ENCODE results near the gene LGALS9C.
"Not testable (repeated sequence)": the region's sequence is repeated elsewhere in the genome, so short reads cannot be mapped to it uniquely, and the experiment has no call there.

Gene LGALS9C

DNA sequence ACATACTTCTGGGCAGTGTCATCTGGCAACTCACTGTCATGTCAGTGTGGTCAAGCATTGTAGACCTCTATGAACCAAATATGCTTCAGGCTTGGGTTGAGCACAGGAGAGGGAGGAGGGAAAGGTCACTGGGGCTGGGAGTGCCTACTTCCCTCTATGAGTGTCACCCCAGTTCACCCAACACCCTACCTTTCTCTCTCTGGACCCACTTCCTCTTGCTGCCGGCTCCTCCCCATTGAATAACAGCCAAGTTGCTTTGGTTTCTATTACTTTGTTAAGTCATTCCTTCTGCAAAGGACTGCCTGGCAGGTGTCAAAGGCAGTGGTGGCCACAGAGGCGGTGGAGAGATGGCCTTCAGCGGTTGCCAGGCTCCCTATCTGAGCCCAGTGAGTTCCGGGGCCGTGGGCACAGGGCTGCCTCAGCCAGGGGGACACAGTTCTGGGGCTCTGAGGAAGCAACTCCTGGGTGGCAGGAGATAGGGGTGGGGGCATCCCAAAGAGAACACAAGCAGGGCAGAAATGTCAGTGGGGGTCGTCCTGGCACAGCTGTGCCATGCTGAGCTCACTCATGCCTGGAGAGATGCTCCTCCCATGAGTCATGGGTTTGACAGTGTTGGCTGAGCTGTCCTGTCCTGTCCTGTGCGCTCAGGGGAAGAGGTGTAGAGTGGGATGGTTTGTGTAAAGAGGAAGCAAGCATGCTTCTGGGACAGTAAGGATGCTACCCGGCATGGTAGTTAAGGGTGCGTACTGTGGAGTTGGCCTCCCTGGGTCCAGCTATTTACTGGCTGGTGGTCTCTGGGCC is at the start of gene LGALS9C:
Gene LGALS9C (plus strand): TSS at position 282 of the 801 bp plus-strand sequence. CDS start 66 bp downstream, at position 348.
- not testable (repeated sequence) for DNase-seq

- DNase-seq, result not testable (repeated sequence)
Observed at GRCh38 chr17:18432206-18432605, 44.4 kb upstream of the LGALS9C start.

DNA sequence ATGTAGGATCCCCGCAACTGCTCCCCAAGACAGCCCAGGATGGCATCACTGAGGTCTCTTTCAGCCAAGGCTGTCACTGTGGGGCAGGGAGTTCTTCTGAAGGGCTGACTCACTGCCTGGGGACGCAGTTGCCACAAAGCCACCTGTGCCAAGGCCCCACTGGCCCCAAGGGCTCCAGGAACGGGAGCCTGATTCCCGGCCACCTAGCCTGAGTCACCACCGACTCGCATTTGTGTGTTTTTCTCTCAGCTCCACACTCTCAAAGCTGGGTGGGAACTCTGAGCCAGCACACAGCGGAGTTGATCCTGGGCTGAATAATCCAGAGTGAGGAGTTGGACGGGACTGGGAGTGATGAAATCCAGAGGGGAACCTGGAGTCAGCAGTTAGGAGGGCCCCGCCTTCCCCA is 37.1 kb upstream of the LGALS9C start:
- DNase-seq, result not testable (repeated sequence)

DNA sequence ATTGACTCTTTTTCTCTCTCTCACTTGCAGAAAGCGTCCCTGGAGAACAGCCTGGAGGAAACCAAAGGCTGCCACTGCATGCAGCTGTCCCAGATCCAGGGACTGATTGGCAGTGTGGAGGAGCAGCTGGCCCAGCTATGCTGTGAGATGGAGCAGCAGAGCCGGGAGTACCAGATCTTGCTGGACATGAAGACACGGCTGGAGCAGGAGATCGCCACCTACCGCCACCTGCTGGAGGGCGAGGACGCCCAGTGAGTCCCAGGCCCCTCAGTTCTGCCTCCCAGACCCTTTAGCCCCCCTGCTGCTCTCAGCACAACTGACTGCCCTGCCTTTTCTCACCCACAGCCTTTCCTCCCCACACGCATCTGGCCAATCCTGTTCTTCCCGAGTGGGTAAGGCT is 34.5 kb upstream of the LGALS9C start:
- peak; percentile 24 for DNase-seq

- DNase-seq, result not testable (repeated sequence)
Observed at GRCh38 chr17:18442532-18442931, 34.1 kb upstream of the LGALS9C start.

DNA sequence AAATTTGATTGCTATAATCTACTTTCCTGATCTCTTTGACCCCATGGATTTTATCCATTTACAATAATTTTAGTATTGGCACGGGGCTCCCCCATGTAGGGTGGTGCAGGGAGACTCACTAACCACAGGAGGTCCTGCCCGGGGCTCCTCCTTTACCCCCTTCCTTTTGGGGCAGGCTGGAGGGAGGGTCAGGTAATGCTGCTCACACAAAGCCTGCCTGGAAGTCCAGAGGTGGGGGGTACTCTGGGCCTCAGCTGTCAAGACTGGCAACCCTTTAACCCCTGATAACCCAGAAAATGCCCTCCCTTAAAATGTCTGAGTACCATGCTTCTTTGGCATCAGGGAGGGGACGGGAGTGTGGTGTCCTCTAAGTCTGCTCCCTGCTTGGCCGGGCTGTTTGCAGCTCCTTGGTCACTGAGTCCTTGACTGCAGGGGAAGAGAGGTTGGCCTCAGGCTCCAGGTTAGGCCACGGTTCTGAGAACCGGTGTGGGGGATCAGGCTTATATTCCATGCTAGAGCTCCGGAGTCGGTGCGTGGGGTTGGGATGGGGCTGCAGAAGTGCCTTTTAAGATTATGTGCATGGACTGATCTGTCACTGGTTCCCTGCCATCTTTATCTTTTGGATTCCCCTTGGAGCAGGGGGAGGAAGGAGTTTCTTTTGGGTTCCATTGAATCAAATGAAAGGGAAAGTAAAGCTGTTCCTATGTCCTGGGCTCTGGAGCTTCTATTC is 28.9 kb upstream of the LGALS9C start:
- not testable (repeated sequence) for DNase-seq

DNA sequence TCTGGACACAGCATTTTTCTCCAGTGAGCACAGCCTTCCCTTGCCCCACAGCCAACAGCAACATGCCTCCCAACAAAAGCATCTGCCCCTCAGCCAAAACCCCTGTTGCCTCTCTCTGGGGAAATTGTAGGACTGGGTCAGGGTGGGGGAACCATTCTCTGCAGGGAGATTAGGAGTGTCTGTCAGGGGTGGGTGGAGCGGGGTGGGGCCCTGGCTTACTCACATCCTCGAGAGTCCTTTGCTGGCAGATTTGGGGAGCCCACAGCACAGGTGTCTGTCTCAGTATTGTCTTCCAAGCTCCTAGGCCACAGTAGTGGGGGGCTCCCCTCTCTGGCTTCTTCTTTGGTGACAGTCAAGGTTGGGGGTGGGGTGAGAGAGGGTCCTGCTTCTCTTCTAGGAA is 28.3 kb upstream of the LGALS9C start:
- DNase-seq, result not testable (repeated sequence)

DNA sequence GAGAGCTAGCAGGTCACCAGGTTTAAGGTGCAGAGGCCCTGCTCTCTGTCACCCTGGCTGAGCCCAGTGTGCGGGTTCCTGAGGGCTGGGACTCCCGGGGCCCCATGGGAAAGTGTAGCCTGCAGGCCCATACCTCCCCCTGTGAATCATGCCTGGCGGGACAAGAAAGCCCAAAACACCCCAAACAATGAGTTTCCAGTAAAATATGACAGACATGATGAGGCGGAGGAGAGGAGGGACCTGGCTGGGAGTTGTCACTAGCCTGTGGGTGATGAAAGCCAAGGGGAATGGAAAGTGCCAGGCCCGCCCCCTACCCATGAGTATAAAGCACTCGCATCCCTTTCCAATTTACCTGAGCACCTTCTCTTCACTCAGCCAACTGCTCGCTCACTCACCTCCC is 26.8 kb upstream of the LGALS9C start:
- not testable (repeated sequence) for DNase-seq

DNA sequence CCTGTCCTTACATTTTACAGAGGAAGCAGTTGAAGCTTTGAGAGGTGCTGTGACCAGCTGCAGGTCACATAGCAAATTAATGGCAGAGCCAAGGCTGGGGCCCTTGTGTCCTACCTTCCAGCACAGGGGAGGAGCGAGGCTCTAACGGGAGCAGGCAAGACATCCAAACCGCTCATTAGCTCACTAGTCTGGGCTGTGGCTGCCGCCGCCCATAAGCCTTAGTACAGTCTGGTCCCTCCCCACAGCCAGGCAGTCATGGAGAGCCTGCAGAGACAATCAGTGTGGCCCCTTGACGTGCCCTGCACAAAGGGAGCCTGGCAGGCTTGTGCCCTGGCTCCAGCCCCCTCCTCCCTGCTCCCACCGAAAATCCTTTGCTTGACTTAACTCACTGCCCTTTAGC is 25.6 kb upstream of the LGALS9C start:
- not testable (repeated sequence) for DNase-seq

DNA sequence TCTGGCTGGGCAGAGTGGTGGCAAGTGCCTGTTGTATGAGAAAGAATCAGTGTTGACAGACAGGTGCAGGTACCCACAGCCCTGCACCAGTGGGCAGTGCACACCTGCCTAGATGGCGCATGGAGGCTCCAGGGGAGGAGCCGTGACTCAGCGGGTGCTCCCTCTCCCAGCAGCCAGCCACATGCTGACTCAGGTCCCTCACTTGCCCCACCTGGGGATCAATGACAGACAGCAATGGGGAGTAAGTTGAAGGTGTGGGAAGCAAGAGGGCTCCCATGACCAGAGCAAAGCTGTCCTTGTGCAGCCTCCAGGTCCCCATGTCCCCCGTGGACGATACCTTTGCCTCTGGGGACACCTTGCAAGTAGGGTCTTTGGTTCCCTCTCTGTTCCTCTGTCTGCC is 24.6 kb upstream of the LGALS9C start:
- not testable (repeated sequence) for DNase-seq

GRCh38 chr17:18459035-18459434 is 17.6 kb upstream of the LGALS9C start:
- not testable (repeated sequence) for DNase-seq

DNA sequence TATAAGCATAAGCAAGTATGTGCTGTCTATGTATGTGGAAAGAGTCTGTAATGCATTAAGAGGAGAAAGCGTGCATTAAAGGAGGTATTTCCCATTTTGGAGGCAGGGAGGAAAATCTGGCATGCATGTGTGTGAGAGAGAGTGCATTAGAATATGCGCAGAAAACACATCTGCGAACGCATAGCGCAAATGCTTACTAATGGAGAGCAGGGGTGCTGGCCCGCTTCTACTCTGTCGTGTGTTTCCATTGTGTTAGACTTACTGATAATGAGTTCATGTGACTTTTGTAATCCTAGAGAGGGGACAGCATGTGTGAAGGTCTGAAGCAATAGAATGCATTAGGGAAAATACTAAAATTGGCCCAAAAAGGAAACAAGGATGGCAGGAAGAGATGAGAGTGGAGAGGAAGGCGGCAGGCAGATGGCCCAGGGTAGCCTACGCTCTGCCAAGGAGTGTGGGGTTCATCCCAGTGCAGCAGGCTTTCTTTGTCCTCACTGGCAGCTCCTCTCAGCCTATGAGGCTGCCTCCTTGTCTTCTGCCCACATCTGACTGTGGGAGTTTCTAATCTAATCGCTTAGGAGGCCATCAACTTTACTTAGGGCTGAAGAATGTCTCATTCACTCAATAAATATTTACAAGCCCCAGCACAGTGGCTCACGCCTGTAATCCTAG is 12.6 kb upstream of the LGALS9C start:
- DNase-seq, result not testable (repeated sequence)

GRCh38 chr17:18466250-18466983 is 10.2 kb upstream of the LGALS9C start:
- DNase-seq, result not testable (repeated sequence)

DNA sequence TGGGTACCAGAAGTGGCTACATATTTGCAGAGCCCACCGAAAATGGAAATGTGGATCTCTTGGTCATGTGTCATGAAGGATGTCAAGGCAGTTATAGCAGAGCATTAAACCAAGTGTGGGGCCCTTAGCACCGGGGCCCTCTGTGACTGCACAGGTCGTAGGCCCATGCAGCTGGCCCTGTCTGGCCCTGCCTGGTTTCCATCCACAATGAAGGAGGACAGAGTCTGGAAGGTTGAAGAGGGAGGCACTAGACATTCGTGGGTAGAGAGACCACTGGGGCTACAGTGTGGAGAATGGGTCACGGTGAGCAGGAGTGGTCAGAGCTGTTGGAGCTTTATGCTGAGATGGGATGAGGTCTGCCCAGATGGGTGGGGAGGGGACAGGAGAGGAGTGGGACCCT is 9.6 kb upstream of the LGALS9C start:
- not testable (repeated sequence) for DNase-seq

- DNase-seq, result not testable (repeated sequence)
Observed at GRCh38 chr17:18468472-18469171, 8.0 kb upstream of the LGALS9C start.

DNA sequence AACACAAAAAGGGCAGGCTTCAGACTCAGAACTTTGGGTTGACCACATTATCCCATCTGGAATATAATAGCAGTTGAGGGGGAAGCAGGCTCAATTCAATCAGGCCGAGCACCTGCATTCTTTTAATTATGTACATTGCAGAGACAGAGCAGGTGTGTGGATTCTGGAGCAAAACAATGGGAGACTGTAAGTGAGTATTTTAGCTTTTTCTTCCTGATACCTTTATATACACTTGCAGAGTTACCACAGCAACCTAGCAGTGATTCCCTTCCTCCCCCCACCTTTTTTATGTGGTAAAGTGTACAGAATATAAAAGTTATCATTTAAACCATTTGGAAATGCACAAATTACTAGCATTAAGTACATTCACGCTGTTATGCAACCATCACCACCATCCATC is 6.8 kb upstream of the LGALS9C start:
- not testable (repeated sequence) for DNase-seq

DNA sequence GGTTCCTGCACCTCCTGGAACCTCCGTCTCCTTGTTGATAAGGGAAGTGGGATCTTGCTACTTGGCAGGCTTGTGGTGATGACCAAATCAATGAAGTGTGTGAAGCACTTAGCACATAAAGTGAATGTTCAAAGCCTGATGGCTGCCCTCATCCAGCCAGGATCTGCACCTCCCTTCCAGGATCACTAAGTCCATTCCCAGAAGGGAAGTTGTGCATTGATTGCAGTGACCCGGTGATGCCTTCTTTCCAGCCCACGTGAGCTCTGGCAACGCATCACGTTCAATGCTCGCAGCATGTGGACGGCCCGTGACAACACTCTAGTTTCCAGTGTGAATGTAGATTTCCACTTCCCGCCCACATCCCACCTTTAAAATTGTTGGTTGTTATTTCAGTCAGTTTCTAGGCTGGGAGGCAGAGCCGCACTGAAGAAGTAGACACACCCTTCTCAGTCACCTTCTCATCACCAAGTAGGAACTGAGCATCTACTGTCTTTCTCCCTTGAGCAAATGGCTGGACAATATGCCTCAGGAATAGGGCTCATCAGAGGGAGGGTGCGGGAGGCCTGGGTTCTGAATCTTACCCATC is 6.2 kb upstream of the LGALS9C start:
- DNase-seq, result not testable (repeated sequence)

- DNase-seq, result not testable (repeated sequence)
Observed at GRCh38 chr17:18473967-18474366, 2.6 kb upstream of the LGALS9C start.

DNA sequence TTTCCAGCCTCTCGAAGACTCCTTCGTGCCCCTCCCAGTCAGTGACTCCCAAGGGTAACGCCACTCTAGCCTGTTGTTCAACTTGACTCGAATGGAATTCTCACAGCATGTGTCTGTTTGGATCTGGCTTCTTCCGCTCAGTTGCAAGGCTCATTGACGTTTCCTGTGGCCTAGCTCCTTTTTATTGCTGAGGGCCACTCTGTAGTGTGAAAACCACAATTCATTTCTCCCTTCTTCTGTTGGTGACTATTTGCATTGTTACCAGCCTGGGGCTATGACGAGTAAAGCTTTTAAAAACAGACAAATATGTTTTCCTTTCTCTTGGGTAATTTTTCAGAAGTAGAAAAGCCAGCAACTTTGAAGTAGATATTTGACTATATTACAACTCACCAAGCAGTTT is 1.8 kb upstream of the LGALS9C start:
- DNase-seq, result not testable (repeated sequence)

GRCh38 chr17:18477367-18477766 is 778 bp downstream of the LGALS9C start:
- not testable (repeated sequence) for DNase-seq

- not testable (repeated sequence) for DNase-seq
Observed at GRCh38 chr17:18478362-18478761, 1.8 kb downstream of the LGALS9C start.

Data from activated CD4-positive, alpha-beta T cell treated with anti-CD3 and anti-CD28 coated beads, Interleukin-2, amount 50 U/mL, for 16 hours (primary cell).